ENCODE data around the gene VWA5A. TPM values are rescaled to one million over a fixed set of nuclear protein-coding genes. Genes with fewer than 3 reads are reported as not detected.

Gene VWA5A
- total RNA-seq, 1 donor, result 6.5 TPM

DNA sequence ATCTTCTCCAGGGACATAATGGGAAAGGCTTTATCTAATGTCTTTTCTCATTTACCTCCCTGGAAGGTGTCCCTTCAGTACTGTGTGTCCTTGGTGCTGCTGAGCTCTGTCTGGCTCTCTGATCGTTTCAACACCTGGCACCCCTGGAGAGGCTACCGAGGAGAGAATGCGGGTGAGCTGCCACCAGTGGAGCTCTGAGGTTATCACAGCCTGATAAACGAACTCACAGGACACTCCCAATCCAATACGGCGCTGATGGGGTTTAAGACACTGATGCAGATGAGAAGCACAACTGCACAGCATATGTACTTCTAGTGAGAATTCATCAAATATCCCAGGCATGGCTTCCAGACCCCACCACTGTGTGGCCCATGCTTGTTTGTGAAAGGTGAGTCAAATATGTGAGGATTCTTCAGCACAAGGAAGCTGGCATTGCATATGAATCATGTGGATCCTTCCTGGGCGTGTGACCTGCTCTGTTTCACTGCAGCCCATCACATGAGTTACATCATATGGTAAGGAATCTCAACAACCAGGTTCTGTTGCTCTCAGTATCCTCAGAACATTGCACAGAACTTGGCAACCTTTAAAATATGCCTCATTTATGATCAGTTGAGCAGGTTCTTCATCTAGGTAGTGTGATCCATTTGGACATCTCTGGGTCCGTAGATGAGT lies 34.8 kb upstream of the VWA5A start:
- no peak for DNase-seq (ENCODE audit: low read depth)
- TF ChIP-seq, protein P1, sequence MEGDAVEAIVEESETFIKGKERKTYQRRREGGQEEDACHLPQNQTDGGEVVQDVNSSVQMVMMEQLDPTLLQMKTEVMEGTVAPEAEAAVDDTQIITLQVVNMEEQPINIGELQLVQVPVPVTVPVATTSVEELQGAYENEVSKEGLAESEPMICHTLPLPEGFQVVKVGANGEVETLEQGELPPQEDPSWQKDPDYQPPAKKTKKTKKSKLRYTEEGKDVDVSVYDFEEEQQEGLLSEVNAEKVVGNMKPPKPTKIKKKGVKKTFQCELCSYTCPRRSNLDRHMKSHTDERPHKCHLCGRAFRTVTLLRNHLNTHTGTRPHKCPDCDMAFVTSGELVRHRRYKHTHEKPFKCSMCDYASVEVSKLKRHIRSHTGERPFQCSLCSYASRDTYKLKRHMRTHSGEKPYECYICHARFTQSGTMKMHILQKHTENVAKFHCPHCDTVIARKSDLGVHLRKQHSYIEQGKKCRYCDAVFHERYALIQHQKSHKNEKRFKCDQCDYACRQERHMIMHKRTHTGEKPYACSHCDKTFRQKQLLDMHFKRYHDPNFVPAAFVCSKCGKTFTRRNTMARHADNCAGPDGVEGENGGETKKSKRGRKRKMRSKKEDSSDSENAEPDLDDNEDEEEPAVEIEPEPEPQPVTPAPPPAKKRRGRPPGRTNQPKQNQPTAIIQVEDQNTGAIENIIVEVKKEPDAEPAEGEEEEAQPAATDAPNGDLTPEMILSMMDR (IDR thresholded peaks at IDR 0.05; ENCODE audit: insufficient read depth, low read depth, low read length), result no peak
- no peak overlapping the region for H3K4me3 ChIP-seq (ENCODE audit: low read depth, low read length)

GRCh38 chr11:124081483-124081882 lies 33.8 kb upstream of the VWA5A start:
- no peak overlapping the region for H3K4me3 ChIP-seq (ENCODE audit: low read depth, low read length)
- no peak for DNase-seq (ENCODE audit: low read depth)
- TF ChIP-seq, protein P1 (IDR thresholded peaks at IDR 0.05; ENCODE audit: insufficient read depth, low read depth, low read length), result no peak

DNA sequence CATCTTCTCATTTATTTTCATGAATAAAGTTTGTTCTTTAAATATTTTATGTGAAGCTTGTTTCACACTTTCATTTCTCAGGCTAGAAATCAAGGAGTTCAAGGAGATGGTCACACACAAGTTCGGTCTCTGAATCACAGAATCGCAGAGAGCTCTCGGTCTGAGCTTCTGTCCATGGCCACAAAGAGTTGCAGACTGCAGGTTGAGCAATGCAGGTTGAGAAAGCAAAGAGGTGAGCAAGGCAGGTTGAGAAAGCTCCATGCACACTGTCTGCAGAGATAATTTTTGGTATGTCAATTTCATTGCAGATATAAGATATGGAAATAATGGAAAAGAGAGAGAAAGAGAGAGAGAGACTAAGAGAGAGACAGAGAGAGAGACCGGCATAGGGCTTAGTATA lies 32.9 kb upstream of the VWA5A start:
- TF ChIP-seq, protein P1 (IDR thresholded peaks at IDR 0.05; ENCODE audit: insufficient read depth, low read depth, low read length), result no peak
- no peak for DNase-seq (ENCODE audit: low read depth)
- H3K4me3 ChIP-seq (ENCODE audit: low read depth, low read length), result no peak overlapping the region

DNA sequence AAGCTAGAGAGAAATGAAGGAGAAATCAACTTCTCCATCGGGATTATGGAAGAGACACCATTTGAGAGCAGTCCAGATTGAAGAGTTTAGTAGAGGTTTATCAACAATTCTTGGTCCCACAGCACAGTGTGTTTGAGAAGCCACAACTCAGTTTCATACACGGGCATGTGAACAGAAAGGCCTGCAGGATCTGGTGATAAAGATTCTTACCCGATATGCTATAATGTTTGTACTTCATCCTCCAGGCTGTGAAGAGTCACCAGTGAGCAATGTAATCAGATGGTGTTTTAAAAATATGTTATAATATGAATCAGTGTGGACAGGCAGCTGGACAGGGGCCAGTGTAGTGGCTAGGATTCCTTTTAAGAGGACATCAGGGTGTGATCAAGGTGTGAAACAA lies 29.7 kb upstream of the VWA5A start:
- H3K4me3 ChIP-seq (ENCODE audit: low read depth, low read length), result no peak overlapping the region
- DNase-seq (ENCODE audit: low read depth), result peak; percentile 20
- TF ChIP-seq, protein P1 (IDR thresholded peaks at IDR 0.05; ENCODE audit: insufficient read depth, low read depth, low read length), result no peak

- no peak for DNase-seq (ENCODE audit: low read depth)
- TF ChIP-seq, protein P1 (IDR thresholded peaks at IDR 0.05; ENCODE audit: insufficient read depth, low read depth, low read length), result no peak
- H3K4me3 ChIP-seq (ENCODE audit: low read depth, low read length), result no peak overlapping the region
Measured at GRCh38 chr11:124085997-124086846, 29.0 kb upstream of the VWA5A start.

GRCh38 chr11:124090996-124091395 lies 24.3 kb upstream of the VWA5A start:
- TF ChIP-seq, protein P1 (IDR thresholded peaks at IDR 0.05; ENCODE audit: insufficient read depth, low read depth, low read length), result no peak
- H3K4me3 ChIP-seq (ENCODE audit: low read depth, low read length), result no peak overlapping the region
- no peak for DNase-seq (ENCODE audit: low read depth)

All from fibroblast of villous mesenchyme (primary cell).